ENCODE results near the gene CEACAM4.
A peak's percentile ranks its signal among the peaks of the same experiment; 100 is the strongest.
"Not testable (repeated sequence)": the region's sequence is repeated elsewhere in the genome, so short reads cannot be mapped to it uniquely, and the experiment has no call there.

The CEACAM4 gene

DNA sequence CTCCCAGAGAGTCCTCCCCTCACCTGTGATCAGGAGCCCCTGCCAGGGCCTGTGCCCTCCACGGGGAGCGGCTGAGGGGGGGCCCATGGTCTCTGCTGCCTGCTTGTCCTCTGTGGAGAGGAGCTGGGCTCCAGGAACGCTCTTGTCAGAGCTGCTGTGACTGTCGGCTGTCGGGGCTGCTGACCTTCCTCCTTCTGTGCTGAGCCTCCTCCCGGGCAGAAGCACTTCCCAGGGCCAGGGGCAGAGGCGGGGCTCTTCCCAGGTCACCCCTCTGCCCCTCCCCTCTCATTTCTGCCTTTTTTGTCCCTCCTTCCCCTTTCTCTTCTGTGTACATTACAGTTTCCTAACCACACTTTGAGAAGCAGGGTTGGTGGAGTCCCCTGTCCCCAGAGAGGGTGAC lies at the start of gene CEACAM4:
Gene CEACAM4, minus strand, starts transcription at position 198 of the 400 bp plus-strand sequence. Its CDS starts 111 bp downstream, at position 87.
- no peak for DNase-seq

DNA sequence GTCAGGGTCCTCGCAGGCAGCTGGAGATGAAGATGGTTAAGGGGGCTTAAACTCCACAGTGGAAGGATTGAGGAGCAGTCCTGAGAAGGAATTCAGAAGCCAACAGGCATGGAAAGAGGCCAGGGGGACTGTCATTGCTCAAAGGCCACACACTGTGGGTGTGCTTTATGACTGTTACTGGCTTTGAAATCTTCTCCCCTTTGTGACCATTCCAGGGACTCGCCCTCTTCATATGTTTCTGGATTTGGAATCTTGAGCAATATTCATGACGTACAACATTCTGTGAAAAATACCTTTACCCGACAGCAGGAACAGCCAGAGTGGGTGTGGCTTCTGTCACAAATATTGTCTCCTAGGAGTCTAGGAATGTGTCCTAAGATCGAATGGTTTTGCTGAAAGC lies 44.6 kb upstream of the CEACAM4 start:
- no peak for DNase-seq

DNA sequence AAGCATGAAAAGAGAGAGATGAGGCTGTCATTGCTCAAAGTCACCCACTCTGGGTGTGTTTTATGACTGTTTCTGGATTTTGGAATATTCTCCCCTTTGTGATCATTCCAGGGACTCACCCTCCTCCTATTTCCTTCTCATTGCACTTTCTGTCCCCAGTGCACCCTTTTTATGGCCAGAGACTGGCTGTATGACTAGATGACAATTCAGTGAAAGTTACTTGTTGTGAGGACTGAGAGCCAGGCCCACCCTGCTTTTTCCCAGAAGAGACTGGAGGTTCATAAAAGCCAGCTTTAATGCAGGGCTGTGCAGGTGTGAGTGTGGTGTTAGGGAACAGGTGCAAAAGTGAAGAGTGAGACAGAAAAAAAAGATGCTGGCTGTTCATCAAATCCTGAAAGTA lies 43.9 kb upstream of the CEACAM4 start:
- no peak for DNase-seq

- DNase-seq, result no peak
Measured at GRCh38 chr19:41668315-41668714, 41.4 kb upstream of the CEACAM4 start.

- no peak for DNase-seq
Measured at GRCh38 chr19:41666075-41666474, 39.2 kb upstream of the CEACAM4 start.

DNA sequence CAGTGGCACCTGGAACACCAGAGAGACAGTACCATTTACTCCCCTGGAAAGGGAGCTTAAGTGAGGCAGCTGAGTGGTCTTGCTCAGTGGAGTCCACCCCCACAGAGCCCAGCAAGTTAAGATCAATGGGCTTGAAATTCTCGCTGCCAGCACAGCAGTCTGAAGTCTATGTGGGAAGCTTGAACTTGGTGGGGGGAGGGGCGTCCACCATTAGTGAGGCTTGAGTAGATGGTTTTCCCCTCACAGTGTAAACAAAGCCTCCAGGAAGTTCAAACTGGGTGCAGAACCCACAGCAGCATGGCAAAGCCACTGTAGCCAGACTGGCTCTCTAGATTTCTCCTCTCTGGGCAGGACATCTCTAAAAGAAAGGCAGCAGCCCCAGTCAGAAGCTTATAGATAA lies 30.3 kb upstream of the CEACAM4 start:
- DNase-seq, result no peak

- not testable (repeated sequence) for DNase-seq
Measured at GRCh38 chr19:41656756-41657155, 29.9 kb upstream of the CEACAM4 start.

DNA sequence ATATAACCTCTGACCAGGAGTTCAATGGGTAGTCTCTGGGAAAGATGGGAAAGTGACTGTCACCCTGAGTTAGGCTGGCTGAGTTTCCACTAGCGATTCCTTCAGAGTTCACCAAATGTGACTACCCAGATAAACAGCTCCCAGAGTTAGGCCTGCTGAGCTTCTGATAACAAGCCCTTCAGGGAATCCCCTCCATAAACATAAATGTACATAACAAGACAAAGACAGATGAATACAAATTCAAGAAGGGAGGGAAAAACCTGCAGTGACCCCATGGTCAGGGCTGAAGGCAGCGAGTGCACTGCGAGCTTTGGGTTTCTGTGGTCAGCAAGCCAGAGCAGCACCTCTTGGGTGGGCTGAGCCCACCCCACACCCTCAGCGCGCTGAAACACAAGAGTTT lies 25.4 kb upstream of the CEACAM4 start:
- DNase-seq, result no peak

DNA sequence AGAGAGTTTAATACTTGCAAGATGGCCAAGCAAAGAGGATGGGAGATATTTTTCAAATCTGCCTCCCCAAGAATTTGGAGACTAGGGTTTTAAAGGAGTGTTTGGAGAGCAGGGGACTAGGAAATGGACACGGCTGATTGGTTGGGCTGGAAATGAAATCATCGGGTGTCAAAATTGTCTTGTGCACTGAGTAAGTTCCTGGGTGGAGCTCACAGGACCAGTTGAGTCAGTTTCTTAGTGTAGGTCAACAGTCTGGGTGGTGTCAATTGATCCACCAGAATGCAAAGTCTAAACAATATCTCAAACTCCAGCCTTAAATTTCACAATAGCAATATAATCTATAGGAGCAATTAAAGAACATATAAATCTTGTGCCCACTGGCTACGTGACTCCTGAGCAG lies 23.0 kb upstream of the CEACAM4 start:
- no peak for DNase-seq

DNA sequence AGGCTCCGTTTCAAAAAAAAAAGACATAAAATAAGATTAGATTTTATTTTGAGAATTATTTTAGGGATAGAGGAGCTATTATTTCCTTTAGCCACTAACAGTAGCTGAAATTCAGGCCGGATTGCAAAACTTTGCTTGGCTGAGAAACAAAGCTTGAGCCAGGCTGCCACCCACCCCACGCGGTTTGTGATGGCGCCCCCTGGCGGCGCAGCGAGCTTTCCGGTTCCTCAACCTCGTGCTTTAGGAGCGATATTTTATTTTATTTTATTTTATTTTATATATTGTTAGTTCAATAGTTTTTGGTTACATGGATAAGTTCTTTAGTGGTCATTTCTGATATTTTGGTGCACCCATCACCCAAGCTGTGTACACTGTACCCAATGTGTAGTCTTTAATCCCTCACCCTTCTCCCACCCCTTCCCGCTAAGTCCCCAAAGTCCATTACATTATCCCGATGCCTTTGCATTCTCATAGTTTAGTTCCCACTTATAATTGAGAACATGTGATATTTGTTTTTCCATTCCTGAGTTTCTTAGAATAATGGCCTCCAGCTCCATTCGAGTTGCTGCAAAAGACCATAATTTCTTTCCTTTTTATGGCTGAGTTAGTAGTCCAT lies 19.8 kb upstream of the CEACAM4 start:
- no peak for DNase-seq

- peak; percentile 70 for DNase-seq
Measured at GRCh38 chr19:41641879-41642485, 15.1 kb upstream of the CEACAM4 start.

- DNase-seq, result no peak
Measured at GRCh38 chr19:41638641-41639081, 11.8 kb upstream of the CEACAM4 start.

DNA sequence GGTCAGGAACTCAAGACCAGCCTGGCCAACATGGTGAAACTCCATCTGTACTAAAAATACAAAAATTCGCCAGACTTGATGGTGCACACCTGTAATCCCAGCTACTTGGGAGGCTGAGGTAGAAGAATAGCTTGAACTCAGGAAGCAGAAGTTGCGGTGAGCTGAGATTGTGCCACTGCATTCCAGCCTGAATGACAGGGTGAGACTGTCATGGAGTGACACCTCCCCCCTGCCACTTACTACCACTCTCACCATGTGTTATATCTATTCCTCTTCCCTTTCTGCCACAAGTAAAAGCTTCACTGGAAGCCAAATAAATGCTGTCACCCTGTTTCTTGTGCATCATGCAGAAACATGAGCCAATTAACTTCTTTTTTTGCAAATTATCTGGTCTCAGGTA lies 10.6 kb upstream of the CEACAM4 start:
- no peak for DNase-seq

GRCh38 chr19:41627966-41628675 lies 1.2 kb upstream of the CEACAM4 start:
- DNase-seq, result no peak

- no peak for DNase-seq
Measured at GRCh38 chr19:41626278-41626677, 596 bp downstream of the CEACAM4 start.

DNA sequence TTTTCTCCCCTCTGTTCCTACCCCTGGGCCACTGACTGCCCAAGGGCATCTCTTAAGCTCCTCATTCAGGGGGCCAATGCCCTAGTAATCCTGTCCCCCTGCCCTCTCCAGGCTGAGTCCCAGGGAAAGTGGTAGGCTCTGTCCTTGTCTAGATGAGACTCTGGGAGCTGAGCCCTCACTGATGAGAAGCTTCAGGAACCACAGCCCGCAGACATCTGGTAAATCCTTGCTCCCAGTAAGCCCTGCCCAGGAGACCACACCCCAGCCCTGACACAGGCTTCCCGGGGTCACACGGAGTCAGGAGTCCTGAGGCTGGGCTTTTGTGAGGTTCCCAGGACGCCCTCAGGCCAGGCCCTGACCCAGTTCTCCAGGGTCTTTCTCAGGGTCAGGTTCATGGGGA lies 1.9 kb downstream of the CEACAM4 start:
- DNase-seq, result no peak

GRCh38 chr19:41624515-41624914 lies 2.4 kb downstream of the CEACAM4 start:
- DNase-seq, result no peak

- DNase-seq, result no peak
Measured at GRCh38 chr19:41623360-41623759, 3.5 kb downstream of the CEACAM4 start.

- no peak for DNase-seq
Measured at GRCh38 chr19:41621654-41622053, 5.2 kb downstream of the CEACAM4 start.

GRCh38 chr19:41621226-41621625 lies 5.6 kb downstream of the CEACAM4 start:
- no peak for DNase-seq

GRCh38 chr19:41620171-41620570 lies 6.7 kb downstream of the CEACAM4 start:
- no peak for DNase-seq

GRCh38 chr19:41619018-41619556 lies 7.8 kb downstream of the CEACAM4 start:
- DNase-seq, result no peak

DNA sequence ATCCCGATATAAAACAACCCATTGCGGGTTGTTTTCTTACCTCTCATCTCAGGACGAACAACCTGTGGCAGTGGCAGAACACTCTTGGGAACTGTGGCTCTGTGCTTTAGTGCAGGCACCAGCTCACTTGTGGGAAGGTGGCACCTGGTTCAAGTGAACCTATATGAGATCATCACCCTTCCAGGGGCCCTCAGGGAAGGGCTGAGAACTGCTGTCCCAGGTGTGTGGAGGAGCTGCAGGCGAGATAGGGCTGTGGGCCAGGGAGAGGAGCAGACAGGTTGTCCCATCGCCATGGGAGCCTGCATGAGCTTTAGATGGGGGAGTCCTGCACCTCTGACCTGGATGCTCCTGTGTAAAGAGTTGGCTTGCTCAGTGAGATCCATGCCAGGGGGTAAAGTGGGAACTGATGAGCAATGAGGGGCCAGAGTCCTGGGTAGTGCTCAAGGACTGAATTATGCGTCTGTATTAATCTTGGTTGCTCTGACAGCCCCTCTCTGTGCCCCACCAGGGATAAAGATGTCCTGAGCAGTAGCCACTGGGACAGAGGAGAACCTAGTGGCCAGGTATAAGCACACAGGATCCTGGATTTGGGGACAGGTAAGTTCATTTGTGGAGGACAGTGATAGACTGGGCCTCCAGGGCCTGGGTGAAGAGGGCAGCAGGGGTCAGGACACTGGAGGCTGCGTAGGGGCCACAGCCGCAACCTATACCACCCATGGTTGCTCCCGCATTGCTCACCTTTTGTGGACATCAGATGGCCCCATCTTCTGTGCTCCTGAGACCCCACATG lies 8.7 kb downstream of the CEACAM4 start:
- DNase-seq, result no peak
